CD4-positive, alpha-beta T cell treated with Interleukin-6 for 4 hours (primary cell): ENCODE results near the gene RPS6KA2.
A peak's percentile ranks its signal among the peaks of the same experiment; 100 is the strongest.

Experiments
- DNase-seq: peaks from one replicate; pipeline ENCODE4 v3.0.0-alpha.2; 2020; ENCODE audit warnings: mixed read lengths

The RPS6KA2 gene

GRCh38 chr6:166627033-166627874 lies at the start of gene RPS6KA2:
RPS6KA2 (minus strand) TSS chr6:166627251; CDS start chr6:166627019, 232 bp downstream.
- DNase-seq, result peak; percentile 100

GRCh38 chr6:166676270-166676860 lies 49.3 kb upstream of the RPS6KA2 start:
- no peak for DNase-seq

- DNase-seq, result no peak
Measured at GRCh38 chr6:166675736-166676135, 48.7 kb upstream of the RPS6KA2 start.

- no peak for DNase-seq
Measured at GRCh38 chr6:166673309-166673708, 46.3 kb upstream of the RPS6KA2 start.

GRCh38 chr6:166672624-166673206 lies 45.7 kb upstream of the RPS6KA2 start:
- no peak for DNase-seq

GRCh38 chr6:166672146-166672545 lies 45.1 kb upstream of the RPS6KA2 start:
- no peak for DNase-seq

GRCh38 chr6:166671434-166672081 lies 44.5 kb upstream of the RPS6KA2 start:
- DNase-seq, result no peak

GRCh38 chr6:166670894-166671293 lies 43.8 kb upstream of the RPS6KA2 start:
- no peak for DNase-seq

GRCh38 chr6:166670013-166670412 lies 43.0 kb upstream of the RPS6KA2 start:
- DNase-seq, result no peak

- no peak for DNase-seq
Measured at GRCh38 chr6:166667796-166668610, 41.0 kb upstream of the RPS6KA2 start.

GRCh38 chr6:166664135-166664534 lies 37.1 kb upstream of the RPS6KA2 start:
- no peak for DNase-seq

GRCh38 chr6:166663568-166663967 lies 36.5 kb upstream of the RPS6KA2 start:
- no peak for DNase-seq

- no peak for DNase-seq
Measured at GRCh38 chr6:166662690-166663089, 35.6 kb upstream of the RPS6KA2 start.

GRCh38 chr6:166661327-166662085 lies 34.5 kb upstream of the RPS6KA2 start:
- DNase-seq, result no peak

GRCh38 chr6:166660157-166660688 lies 33.2 kb upstream of the RPS6KA2 start:
- DNase-seq, result no peak

- no peak for DNase-seq
Measured at GRCh38 chr6:166659581-166659980, 32.5 kb upstream of the RPS6KA2 start.

GRCh38 chr6:166658792-166659150 lies 31.7 kb upstream of the RPS6KA2 start:
- DNase-seq, result no peak

GRCh38 chr6:166658115-166658791 lies 31.2 kb upstream of the RPS6KA2 start:
- no peak for DNase-seq

- DNase-seq, result no peak
Measured at GRCh38 chr6:166657531-166657930, 30.5 kb upstream of the RPS6KA2 start.

GRCh38 chr6:166656230-166657151 lies 29.4 kb upstream of the RPS6KA2 start:
- DNase-seq, result no peak
